GM06990 (cell line): ENCODE measurements around the gene RRP1.

ENCODE experiments used
- DNase-seq: peaks from one replicate; pipeline ENCODE4 v3.0.0-alpha.2; 2011; ENCODE audit not compliant: insufficient read length; ENCODE audit errors: extremely low read depth
- H3K27me3 ChIP-seq: replicated peaks from 2 replicates; pipeline ENCODE4 v1.6.0; 2011; ENCODE audit warnings: low read length; ENCODE audit not compliant: control insufficient read depth, insufficient read depth
- H3K36me3 ChIP-seq: 2 replicates; pipeline ENCODE4 v1.5.1; 2011; ENCODE audit warnings: low read length; ENCODE audit not compliant: control insufficient read depth, insufficient read depth
- H3K4me3 ChIP-seq: replicated peaks from 2 replicates; pipeline ENCODE4 v1.5.1; 2011; ENCODE audit warnings: low read depth, mild to moderate bottlenecking, control low read depth, low read length
- CTCF ChIP-seq: IDR thresholded peaks from 2 replicates; pipeline ENCODE4 v1.5.1; 2011; ENCODE audit warnings: low read length, control low read depth, mild to moderate bottlenecking, inconsistent platforms; ENCODE audit not compliant: insufficient read depth, poor library complexity, severe bottlenecking

The RRP1 gene

GRCh38 chr21:43793243-43793642 lies 3.9 kb downstream of the RRP1 start:
- H3K36me3 ChIP-seq: peaks cover 34% of the 10 kb centered on the region
- no peak for DNase-seq

GRCh38 chr21:43794311-43794710 lies 4.9 kb downstream of the RRP1 start:
- H3K4me3 ChIP-seq: no peak overlapping the region
- H3K36me3 ChIP-seq: peaks cover 44% of the 10 kb centered on the region
- no peak for TF ChIP-seq CTCF
- H3K27me3 ChIP-seq: no peaks in the 10 kb centered on the region
- DNase-seq: no peak

More at GRCh38 chr21:43793243-43793642, 3.9 kb downstream of the RRP1 start:
- TF ChIP-seq CTCF: no peak
- no peaks in the 10 kb centered on the region for H3K27me3 ChIP-seq
- H3K4me3 ChIP-seq: no peak overlapping the region

- H3K36me3 ChIP-seq: peaks cover 47% of the 10 kb centered on the region
- DNase-seq: no peak
- no peaks in the 10 kb centered on the region for H3K27me3 ChIP-seq
- no peak overlapping the region for H3K4me3 ChIP-seq
- no peak for TF ChIP-seq CTCF
Observed at GRCh38 chr21:43794857-43795256, 5.5 kb downstream of the RRP1 start.

- Histone ChIP-seq H3K27me3 (no peaks in the 10 kb centered on the region), H3K4me3 (no peak overlapping the region), H3K36me3 (peaks cover 57% of the 10 kb centered on the region)
- no peak for TF ChIP-seq CTCF
- no peak for DNase-seq
Observed at GRCh38 chr21:43797415-43797814, 8.0 kb downstream of the RRP1 start.

GRCh38 chr21:43797925-43798715 lies 8.7 kb downstream of the RRP1 start:
- DNase-seq: no peak
- Histone ChIP-seq H3K36me3 (peaks cover 62% of the 10 kb centered on the region), H3K4me3 (no peak overlapping the region), H3K27me3 (no peaks in the 10 kb centered on the region)
- TF ChIP-seq CTCF: no peak
